Right lung (tissue), 5 donors: ENCODE measurements around the gene C1QC. TPM values are rescaled to one million over a fixed set of nuclear protein-coding genes. Genes with fewer than 3 reads are reported as not detected.

Source experiments
- DNase-seq, 2 donors: peaks; one replicate each; pipeline ENCODE4 v3.0.0-alpha.2; 2013
- polyA plus RNA-seq, 5 donors: library from polyadenylated mRNA; unstranded; fragments of 120-200 nt; gene quantifications; one replicate each; pipeline versions ENCODE4 v1.2.1 to v1.2.3, GENCODE V29; 2013; ENCODE audit warnings: inconsistent platforms in 1 of 5, low replicate concordance in 1 of 5; ENCODE audit not compliant: insufficient read length in 5 of 5, insufficient read depth in 1 of 5

C1QC gene
- polyA plus RNA-seq, 5 donors, result 20.8 to 38.6 (median 26.7) TPM

DNA sequence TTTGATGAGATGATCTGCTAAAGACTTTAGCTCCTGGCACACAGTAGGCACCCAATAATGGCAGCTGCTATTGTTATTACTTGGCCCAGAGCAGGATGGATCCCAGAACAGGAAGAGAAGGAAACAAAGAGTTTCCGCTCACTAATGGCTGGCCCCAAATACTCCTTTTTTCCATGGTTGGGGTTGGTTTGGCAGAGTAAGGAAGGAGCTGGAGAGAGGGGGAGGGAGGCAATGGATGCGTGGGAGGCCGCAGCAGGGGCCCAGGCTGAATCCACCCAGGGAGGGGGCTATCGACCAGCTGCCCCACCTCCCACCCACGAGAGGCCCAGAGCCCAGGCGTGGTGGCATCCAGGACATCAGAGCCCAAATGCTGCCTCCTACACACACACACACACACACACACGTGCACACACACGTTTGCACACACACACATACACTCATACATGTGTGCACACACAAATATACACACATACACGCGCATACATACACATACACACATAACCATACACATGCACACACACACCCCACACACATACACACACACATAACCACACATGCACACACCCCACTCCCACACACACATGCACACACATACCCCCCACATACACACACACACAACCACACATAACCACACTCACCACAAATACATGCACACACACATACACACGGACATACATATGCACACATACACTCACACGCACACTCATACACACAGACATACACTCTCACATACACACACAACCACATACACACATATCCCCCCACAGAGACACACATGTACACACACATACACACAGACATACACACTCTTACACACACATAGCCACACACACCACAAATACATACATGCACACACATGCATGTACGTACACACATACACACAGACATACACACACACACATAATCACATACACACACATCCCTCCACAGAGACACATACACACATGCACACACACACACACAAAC, 34.8 kb downstream of the C1QC start:
- no peak for DNase-seq

DNA sequence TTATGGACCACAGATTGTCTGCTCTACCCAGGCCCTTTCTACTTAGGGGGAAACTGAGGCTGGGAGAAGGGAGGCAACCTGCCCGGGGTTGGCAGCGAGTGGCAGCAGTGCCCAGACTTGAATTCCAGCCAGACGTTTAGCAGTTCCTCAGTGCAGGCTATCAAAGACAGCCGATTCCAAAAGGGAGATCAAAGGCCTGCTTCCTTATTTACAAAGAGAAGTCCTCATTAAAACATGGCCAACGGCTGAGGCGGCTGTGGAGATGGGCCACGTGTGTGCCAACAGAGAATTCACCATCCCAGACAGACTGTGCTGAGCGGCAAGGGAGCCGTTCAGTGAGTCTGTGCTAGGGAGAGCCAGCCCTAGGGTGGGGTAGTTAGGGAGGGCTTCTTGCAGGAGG, 37.3 kb downstream of the C1QC start:
- DNase-seq, result no peak

DNA sequence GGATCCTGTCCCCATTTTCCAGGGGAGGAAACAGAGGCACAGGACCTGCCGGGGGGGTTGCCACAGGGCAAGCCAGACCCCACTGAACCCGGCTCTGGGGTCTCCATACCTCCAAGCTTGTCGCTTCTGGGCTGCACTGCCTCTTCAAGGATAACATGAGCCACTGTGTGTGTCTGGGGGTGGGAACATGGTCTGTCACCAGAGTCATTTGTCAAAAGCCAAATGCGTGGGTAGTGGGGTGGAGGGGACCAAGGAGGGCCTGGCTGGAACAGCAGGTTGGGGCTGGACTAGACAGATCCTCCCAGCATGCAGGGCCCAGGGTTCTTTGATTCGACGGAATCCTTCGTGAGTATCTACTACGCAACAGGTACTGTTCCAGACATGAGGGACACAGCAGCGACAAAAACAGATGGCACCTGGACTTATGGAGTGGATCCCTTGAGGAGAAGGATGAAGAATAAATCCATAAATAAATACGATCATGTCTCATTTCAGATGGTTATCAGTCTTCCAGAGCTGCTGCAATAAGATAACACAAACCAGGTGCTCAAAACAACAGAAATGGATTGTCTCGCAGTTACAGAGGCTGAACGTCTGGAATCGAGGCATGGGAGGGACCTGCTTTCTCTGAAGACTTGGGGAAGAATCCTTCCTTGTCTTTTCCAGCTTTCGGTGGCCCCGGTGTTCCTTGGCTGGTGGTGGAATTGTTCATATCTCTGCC, 38.3 kb downstream of the C1QC start:
- DNase-seq, result no peak

DNA sequence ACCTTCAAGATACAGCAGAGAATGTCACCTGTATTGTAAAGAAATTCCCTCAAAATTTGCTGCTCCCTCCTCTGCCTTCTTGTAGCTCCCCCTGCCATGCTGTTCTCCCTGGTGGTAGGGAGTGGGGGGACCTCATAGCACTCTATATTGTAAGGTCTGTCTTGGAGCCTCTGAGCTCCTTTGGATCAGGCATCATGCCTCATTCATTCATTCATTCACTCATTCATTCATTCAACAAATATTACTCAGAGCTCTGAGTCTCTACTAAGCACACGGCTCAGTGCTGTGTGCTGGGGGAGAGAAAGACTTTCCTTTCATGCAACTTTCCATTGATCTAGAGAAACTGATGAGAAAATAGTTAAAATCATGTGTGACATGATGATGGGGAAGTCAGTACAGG, 40.1 kb downstream of the C1QC start:
- DNase-seq, result no peak

DNA sequence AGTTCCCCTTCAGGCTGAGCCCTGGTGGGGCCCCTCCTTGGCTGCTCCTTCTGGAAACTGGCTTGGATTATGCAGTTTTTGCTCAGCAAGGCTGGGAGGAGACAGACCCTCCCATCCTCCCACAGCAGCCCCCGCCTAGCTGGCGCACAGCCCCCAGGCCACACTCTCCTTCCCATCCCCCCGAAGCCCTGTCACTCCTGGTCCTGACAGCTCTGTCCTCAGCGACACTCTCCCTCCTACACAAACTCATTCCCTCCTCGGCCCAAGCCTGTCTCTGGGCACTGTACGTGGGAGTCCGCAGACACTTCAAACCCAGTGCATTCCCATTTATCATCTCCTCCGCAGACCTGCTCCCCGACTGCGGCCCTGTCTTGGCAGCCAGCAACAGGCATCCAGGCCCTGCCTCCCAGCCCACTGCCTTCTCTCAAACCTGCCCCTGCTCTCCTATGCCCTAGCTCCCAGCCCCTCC, 42.2 kb downstream of the C1QC start:
- no peak for DNase-seq

DNA sequence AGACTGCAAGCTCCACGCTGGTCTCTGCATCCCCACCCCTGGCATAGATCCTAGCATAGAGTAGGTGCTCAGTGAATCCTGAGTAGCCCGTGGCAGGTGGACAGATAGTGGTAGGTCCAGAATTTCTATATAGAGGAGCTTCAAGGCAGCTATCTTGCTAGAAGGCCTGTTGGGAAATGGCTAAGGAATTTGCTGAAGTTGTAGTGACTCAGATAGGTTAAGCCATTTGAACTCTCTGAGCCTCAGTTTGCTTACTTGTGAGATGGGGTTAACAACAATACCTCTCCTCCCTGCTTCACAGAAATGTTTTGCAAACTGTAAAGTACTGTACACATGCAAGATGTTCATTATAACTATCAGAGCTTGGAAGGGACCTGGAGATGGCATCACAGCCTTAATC, 43.8 kb downstream of the C1QC start:
- DNase-seq, result no peak

DNA sequence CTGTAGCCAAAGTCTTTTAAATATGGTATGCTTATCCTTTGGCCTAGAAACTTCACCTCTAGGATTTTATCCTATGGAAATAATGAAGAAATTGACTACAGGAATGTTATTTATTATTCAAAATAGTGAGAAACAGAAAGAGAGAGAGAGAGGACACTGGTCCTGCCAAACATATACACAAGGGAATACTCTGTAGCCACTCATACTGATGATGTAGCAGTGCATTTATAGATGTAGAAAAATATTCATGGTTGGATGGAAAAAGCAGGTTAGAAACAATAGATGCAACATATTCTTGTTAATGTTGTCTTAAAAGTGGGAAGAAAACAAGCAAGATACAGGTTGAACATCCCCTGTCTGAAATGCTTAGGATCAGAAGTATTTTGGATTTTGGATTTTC, 45.0 kb downstream of the C1QC start:
- no peak for DNase-seq

DNA sequence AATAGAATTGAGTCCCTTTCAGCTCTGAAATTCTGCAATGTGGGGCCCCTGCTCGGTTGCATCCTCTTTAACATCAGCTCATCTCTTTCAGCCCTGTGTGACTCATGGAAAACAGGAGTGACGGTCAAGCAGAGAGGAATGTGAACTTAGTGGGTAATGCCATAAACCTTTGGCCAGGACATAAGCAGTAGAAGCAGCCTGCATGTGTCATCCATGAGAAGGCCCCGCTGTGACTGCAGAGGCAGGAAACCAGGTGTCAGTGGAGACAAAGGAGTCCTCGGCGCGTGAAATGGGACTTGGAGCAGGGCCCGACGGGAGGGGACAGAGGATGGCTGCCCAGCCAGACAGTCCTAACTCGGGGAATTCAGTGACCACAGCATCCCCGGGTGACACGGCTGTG, 46.1 kb downstream of the C1QC start:
- no peak for DNase-seq

DNA sequence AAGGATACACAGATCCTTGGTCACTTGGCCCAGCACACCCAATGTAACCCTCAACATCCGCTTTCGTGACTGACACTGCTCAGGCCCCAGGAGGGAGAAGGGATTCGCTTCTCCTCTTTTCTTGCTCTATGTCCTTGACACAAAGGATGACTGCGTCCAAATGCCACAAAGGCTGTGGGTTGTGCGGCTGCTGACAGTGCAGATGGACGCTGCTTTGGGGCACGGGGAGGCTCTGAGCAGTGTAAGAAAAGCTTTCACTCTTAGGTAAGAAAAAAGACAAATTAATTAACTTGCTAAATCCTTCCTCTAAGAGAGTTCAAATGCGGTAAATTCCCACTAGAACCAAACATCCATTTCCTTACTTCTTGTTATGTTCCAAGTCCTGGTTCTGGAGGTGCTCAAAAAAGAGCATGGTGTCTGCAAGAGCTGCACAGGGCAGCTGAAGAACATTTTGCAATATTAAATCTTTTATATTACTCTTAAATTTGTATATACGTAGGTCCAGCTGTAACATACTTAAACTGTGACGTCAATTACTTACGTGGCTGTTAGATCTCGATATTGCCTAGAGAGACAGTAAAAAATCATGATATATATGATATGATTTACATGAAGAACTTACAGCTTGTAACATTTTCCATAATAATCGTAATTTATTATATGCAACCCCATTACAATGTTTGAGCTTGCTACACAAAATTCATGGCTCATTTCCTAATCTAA, 47.8 kb downstream of the C1QC start:
- no peak for DNase-seq

DNA sequence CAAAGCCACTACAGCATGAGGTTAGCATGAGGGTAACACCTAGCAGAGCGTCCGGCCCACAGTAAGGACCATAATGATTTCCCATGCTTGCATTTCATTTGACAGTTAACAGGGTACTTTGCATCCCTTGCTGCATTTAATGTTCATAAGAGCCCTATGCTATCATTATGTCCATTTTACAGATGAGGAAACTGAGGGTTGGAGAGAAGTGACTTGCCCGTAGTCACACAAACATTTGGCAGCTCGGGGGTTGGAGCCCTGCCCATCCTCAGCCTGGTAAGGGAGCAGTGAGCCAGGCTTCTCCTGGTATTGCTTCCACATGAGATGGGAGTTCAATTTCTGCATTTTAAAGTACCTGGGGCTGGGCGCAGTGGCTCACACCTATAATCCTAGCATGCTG, 50.7 kb downstream of the C1QC start:
- DNase-seq, result no peak

DNA sequence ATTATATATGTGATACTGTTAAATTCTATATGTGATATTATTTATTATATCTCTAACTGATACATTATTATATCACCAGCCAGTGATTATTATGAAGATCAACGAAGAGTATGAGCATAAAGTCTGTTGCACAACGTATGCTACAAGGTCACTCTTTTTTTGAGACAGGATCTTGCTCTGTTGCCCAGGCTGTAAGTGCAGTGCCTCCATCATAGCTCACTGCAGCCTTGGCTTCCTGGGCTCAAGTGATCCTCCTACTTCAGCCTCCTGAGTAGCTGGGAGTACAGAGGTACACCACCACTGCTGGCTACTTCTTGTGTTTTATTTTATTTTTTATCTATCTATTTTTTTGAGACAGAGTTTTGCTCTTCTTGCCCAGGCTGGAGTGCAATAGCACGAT, 53.2 kb downstream of the C1QC start:
- no peak for DNase-seq

Other genes with a start within 250 kb of the C1QC start
- gene ZBTB40, start 191.8 kb upstream of the C1QC start, polyA plus RNA-seq, result 10 to 100 TPM; 16.7 to 24.2 (median 19.7) TPM
- under 1 TPM in 1 of 5 donors, not detected in 4; 0.23 TPM for gene EPHA8, start 80.1 kb upstream of the C1QC start, polyA plus RNA-seq
- gene C1QA, start 7.0 kb upstream of the C1QC start, polyA plus RNA-seq, result 10 to 100 TPM; 20.3 to 25.9 (median 23.0) TPM
- 10 to 100 TPM; 16.3 to 24.1 (median 17.1) TPM for gene C1QB, start 9.6 kb downstream of the C1QC start, polyA plus RNA-seq
- 10 to 100 TPM; 14.6 to 20.0 (median 15.1) TPM for gene EPHB2, start 67.2 kb downstream of the C1QC start, polyA plus RNA-seq